Measurements from ENCODE around the gene CCDC167. TPM values are rescaled to one million over a fixed set of nuclear protein-coding genes. Genes with fewer than 3 reads are reported as not detected.

The CCDC167 gene
- total and polyA plus RNA-seq, 2 donors (not counting 1 experiment from before 2014, with no cell fraction given) = 8.3 to 35.7 TPM

- no peak overlapping the region for H2AFZ ChIP-seq (ENCODE audit: low read length)
- H3K27me3 ChIP-seq (ENCODE audit: control insufficient read depth, insufficient read depth, low read length) = peaks cover 30% of the 10 kb centered on the region
- H3K4me2 ChIP-seq (ENCODE audit: extremely low read depth, insufficient read depth, low read length) = no peak overlapping the region
- H3K79me2 ChIP-seq (ENCODE audit: control insufficient read depth, insufficient read depth, low read length) = no peaks in the 10 kb centered on the region
- H3K27ac ChIP-seq (ENCODE audit: insufficient read depth, low read length) = no peak overlapping the region
- no peaks in the 10 kb centered on the region for H3K36me3 ChIP-seq (ENCODE audit: control insufficient read depth, insufficient read depth, low read length)
- no peak for DNase-seq (ENCODE audit: low read depth in 2 of 2)
- no peak overlapping the region for H3K9ac ChIP-seq (ENCODE audit: insufficient read depth, low read length)
- no peaks in the 10 kb centered on the region for H4K20me1 ChIP-seq (ENCODE audit: control insufficient read depth, extremely low read depth, insufficient read depth, low read length)
- no peak overlapping the region for H3K4me3 ChIP-seq (replicated peaks in 1 of 4; ENCODE audit: control extremely low read depth in 1 of 4, insufficient read depth in 1 of 4, low read depth in 3 of 4, low read length in 4 of 4)
- peaks cover 2% of the 10 kb centered on the region for H3K4me1 ChIP-seq (ENCODE audit: control insufficient read depth, extremely low read depth, insufficient read depth, low read length)
- TF ChIP-seq CTCF (conservative IDR thresholded peaks at IDR 0.05 in 1 of 2, IDR thresholded peaks at IDR 0.05 in 1 of 2; ENCODE audit: low read depth in 1 of 2, low read length in 2 of 2) (no peak), EZH2 (IDR thresholded peaks at IDR 0.05; ENCODE audit: low read length, missing control alignments) (no peak)
- no peaks in the 10 kb centered on the region for H3K9me3 ChIP-seq (ENCODE audit: control insufficient read depth, insufficient read depth, low read depth, low read length)
Measured at GRCh38 chr6:37528541-37528940, 28.8 kb upstream of the CCDC167 start.

GRCh38 chr6:37525460-37526357, 26.0 kb upstream of the CCDC167 start:
- Histone ChIP-seq H3K27ac (ENCODE audit: insufficient read depth, low read length) (no peak overlapping the region), H3K4me2 (ENCODE audit: extremely low read depth, insufficient read depth, low read length) (no peak overlapping the region), H3K4me3 (replicated peaks in 1 of 4; ENCODE audit: control extremely low read depth in 1 of 4, insufficient read depth in 1 of 4, low read depth in 3 of 4, low read length in 4 of 4) (no peak overlapping the region), H3K36me3 (ENCODE audit: control insufficient read depth, insufficient read depth, low read length) (no peaks in the 10 kb centered on the region), H3K9ac (ENCODE audit: insufficient read depth, low read length) (no peak overlapping the region), H3K27me3 (ENCODE audit: control insufficient read depth, insufficient read depth, low read length) (peaks cover 9% of the 10 kb centered on the region), H4K20me1 (ENCODE audit: control insufficient read depth, extremely low read depth, insufficient read depth, low read length) (no peaks in the 10 kb centered on the region), H3K9me3 (ENCODE audit: control insufficient read depth, insufficient read depth, low read depth, low read length) (no peaks in the 10 kb centered on the region), H2AFZ (ENCODE audit: low read length) (no peak overlapping the region), H3K4me1 (ENCODE audit: control insufficient read depth, extremely low read depth, insufficient read depth, low read length) (peaks cover 2% of the 10 kb centered on the region), H3K79me2 (ENCODE audit: control insufficient read depth, insufficient read depth, low read length) (no peaks in the 10 kb centered on the region)
- DNase-seq (ENCODE audit: low read depth in 2 of 2) = peak; percentile 30 to 35
- TF ChIP-seq CTCF (conservative IDR thresholded peaks at IDR 0.05 in 1 of 2, IDR thresholded peaks at IDR 0.05 in 1 of 2; ENCODE audit: low read depth in 1 of 2, low read length in 2 of 2) (no peak), EZH2 (IDR thresholded peaks at IDR 0.05; ENCODE audit: low read length, missing control alignments) (no peak)

- no peak overlapping the region for H3K9ac ChIP-seq (ENCODE audit: insufficient read depth, low read length)
- H2AFZ ChIP-seq (ENCODE audit: low read length) = no peak overlapping the region
- no peaks in the 10 kb centered on the region for H4K20me1 ChIP-seq (ENCODE audit: control insufficient read depth, extremely low read depth, insufficient read depth, low read length)
- no peak overlapping the region for H3K4me2 ChIP-seq (ENCODE audit: extremely low read depth, insufficient read depth, low read length)
- H3K36me3 ChIP-seq (ENCODE audit: control insufficient read depth, insufficient read depth, low read length) = no peaks in the 10 kb centered on the region
- no peak overlapping the region for H3K27ac ChIP-seq (ENCODE audit: insufficient read depth, low read length)
- no peaks in the 10 kb centered on the region for H3K9me3 ChIP-seq (ENCODE audit: control insufficient read depth, insufficient read depth, low read depth, low read length)
- no peaks in the 10 kb centered on the region for H3K79me2 ChIP-seq (ENCODE audit: control insufficient read depth, insufficient read depth, low read length)
- H3K4me3 ChIP-seq (replicated peaks in 1 of 4; ENCODE audit: control extremely low read depth in 1 of 4, insufficient read depth in 1 of 4, low read depth in 3 of 4, low read length in 4 of 4) = no peak overlapping the region
- peaks cover 2% of the 10 kb centered on the region for H3K4me1 ChIP-seq (ENCODE audit: control insufficient read depth, extremely low read depth, insufficient read depth, low read length)
- DNase-seq (ENCODE audit: low read depth in 2 of 2) = no peak
- no peak for TF ChIP-seq EZH2 (IDR thresholded peaks at IDR 0.05; ENCODE audit: low read length, missing control alignments)
- no peak for TF ChIP-seq CTCF (conservative IDR thresholded peaks at IDR 0.05 in 1 of 2, IDR thresholded peaks at IDR 0.05 in 1 of 2; ENCODE audit: low read depth in 1 of 2, low read length in 2 of 2)
- peaks cover 7% of the 10 kb centered on the region for H3K27me3 ChIP-seq (ENCODE audit: control insufficient read depth, insufficient read depth, low read length)
Measured at GRCh38 chr6:37524970-37525318, 25.3 kb upstream of the CCDC167 start.

All from fibroblast of lung (primary cell).